HepG2 (cell line): Measurements from ENCODE around the gene GPR65. TPM values are rescaled to one million over a fixed set of nuclear protein-coding genes. Genes with fewer than 3 reads are reported as not detected.

Experiments used
- ATAC-seq: fragments of 200-7000 bp; cut with Tn5 transposase; 3 replicates; pipeline ENCODE4 v1.9.1; 2020; ENCODE audit warnings: mild to moderate bottlenecking, moderate library complexity
- BruUV-seq: library from RNA; stranded (reverse); fragments of 400-500 nt; replicated peaks from 2 replicates; lab custom pipeline; 2021; lab: Mats Ljungman, UMichigan
- CTCF ChIA-PET: fragments of 300-600 bp; formaldehyde crosslinking; extraction: SDS; loops from one replicate; lab custom pipeline; 2021; ENCODE audit warnings: low total read pairs, inconsistent platforms, low intra/inter-chr PET ratio; lab: Yijun Ruan, JAX
- POLR2A ChIA-PET: fragments of 350-600 bp; sonication (Branson Sonifier 250); formaldehyde crosslinking; loops from one replicate; lab custom pipeline; 2020; ENCODE audit warnings: antibody characterized with exemption, inconsistent platforms; lab: Yijun Ruan, JAX
- DNase-seq: peaks from one replicate; pipeline ENCODE4 v3.0.0-alpha.2; 2015; ENCODE audit warnings: low spot score
- FAIRE-seq: peaks from 3 replicates; lab custom pipeline; 2011; peaks lifted over from hg19 to GRCh38; lab: Jason Lieb, UNC
- H2AFZ ChIP-seq: one replicate; pipeline ENCODE4 v1.6.1; 2011; ENCODE audit warnings: low read length, inconsistent platforms
- H3K27ac ChIP-seq: fragments of 300-600 bp; 3 replicates; pipeline ENCODE4 v1.8.0; 2011; ENCODE audit warnings: mixed run types, mild to moderate bottlenecking, mixed read lengths, low read length, inconsistent platforms; ENCODE audit not compliant: insufficient read depth; ENCODE audit errors: extremely low read length
- H3K27me3 ChIP-seq, 2 experiments: fragments of 200-600 bp in 1 of 2; 2 replicates in 1 of 2; 3 replicates in 1 of 2; pipeline versions ENCODE4 v1.6.0 to v1.8.0; 2011; ENCODE audit warnings: low read length in 2 of 2, mild to moderate bottlenecking in 2 of 2, moderate library complexity in 2 of 2, inconsistent platforms in 1 of 2; ENCODE audit not compliant: insufficient read depth in 2 of 2, control insufficient read depth in 1 of 2
- H3K36me3 ChIP-seq, 2 experiments: fragments of 200-600 bp in 1 of 2; replicated peaks in 1 of 2; 2 replicates in 1 of 2; 3 replicates in 1 of 2; pipeline versions ENCODE4 v1.5.1 to v1.8.0; 2011; ENCODE audit warnings: low read length in 2 of 2, inconsistent platforms in 1 of 2; ENCODE audit not compliant: insufficient read depth in 2 of 2, control insufficient read depth in 1 of 2
- H3K4me1 ChIP-seq: 2 replicates; pipeline ENCODE4 v1.5.1; 2012; ENCODE audit warnings: low read length, inconsistent platforms; ENCODE audit not compliant: insufficient read depth
- H3K4me2 ChIP-seq: 2 replicates; pipeline ENCODE4 v1.6.0; 2011; ENCODE audit warnings: low read depth, low read length, inconsistent platforms
- H3K4me3 ChIP-seq, 3 experiments: fragments of 200-600 bp in 1 of 3; sonication (generic), shearing (Covaris generic) in 1 of 3; replicated peaks in 1 of 3; 2 replicates each; pipeline ENCODE4 v1.5.1; 2011 to 2016; ENCODE audit warnings: low read length in 3 of 3, inconsistent platforms in 2 of 3, low read depth in 2 of 3, mild to moderate bottlenecking in 2 of 3, control low read depth in 1 of 3, mixed read lengths in 1 of 3; ENCODE audit not compliant: insufficient read depth in 1 of 3
- H3K79me2 ChIP-seq: one replicate; pipeline ENCODE4 v1.6.1; 2011; ENCODE audit warnings: low read length, inconsistent platforms; ENCODE audit not compliant: insufficient read depth
- H3K9ac ChIP-seq: 2 replicates; pipeline ENCODE4 v1.6.0; 2011; ENCODE audit warnings: mild to moderate bottlenecking, low read depth, low read length, inconsistent platforms; ENCODE audit not compliant: insufficient read depth
- H3K9me3 ChIP-seq: 2 replicates; pipeline ENCODE4 v1.5.1; 2012; ENCODE audit warnings: mild to moderate bottlenecking, low read length
- H4K20me1 ChIP-seq: 2 replicates; pipeline ENCODE4 v1.6.0; 2011; ENCODE audit warnings: inconsistent platforms, mild to moderate bottlenecking, low read length, moderate library complexity; ENCODE audit not compliant: insufficient read depth
- CHCHD3 ChIP-seq: sonication (generic); formaldehyde crosslinking; IDR thresholded peaks from 2 replicates; pipeline ENCODE4 v1.8.0; 2022; ENCODE audit warnings: mild to moderate bottlenecking, missing genetic modification reagents, moderate library complexity
- CSRNP2 ChIP-seq: sonication (generic); formaldehyde crosslinking; conservative IDR thresholded peaks from 2 replicates; pipeline ENCODE4 v1.8.0; 2022; ENCODE audit warnings: low read depth, missing genetic modification reagents
- JDP2 ChIP-seq: sonication (generic); formaldehyde crosslinking; IDR thresholded peaks from 2 replicates; pipeline ENCODE4 v1.8.1; 2022; ENCODE audit warnings: missing genetic modification reagents, borderline replicate concordance
- MAFF ChIP-seq: IDR thresholded peaks from 2 replicates; pipeline ENCODE4 v1.6.1; 2011; ENCODE audit warnings: low read depth, low read length, improper control_type of control experiment
- MAFK ChIP-seq, 2 experiments: IDR thresholded peaks in 1 of 2; conservative IDR thresholded peaks in 1 of 2; 2 replicates each; pipeline ENCODE4 v1.6.1; 2011; ENCODE audit warnings: improper control_type of control experiment in 2 of 2, low read length in 2 of 2
- NFATC3 ChIP-seq: sonication (generic); formaldehyde crosslinking; IDR thresholded peaks from 2 replicates; pipeline ENCODE4 v1.5.1; 2020; ENCODE audit warnings: mild to moderate bottlenecking, missing genetic modification reagents
- NR1H2 ChIP-seq: sonication (generic); formaldehyde crosslinking; IDR thresholded peaks from 2 replicates; pipeline ENCODE4 v1.8.1; 2022; ENCODE audit warnings: low read depth, missing genetic modification reagents, borderline replicate concordance
- ZBTB37 ChIP-seq: sonication (generic); formaldehyde crosslinking; IDR thresholded peaks from 2 replicates; pipeline ENCODE4 v1.4.0; 2020; ENCODE audit warnings: mild to moderate bottlenecking, missing genetic modification reagents
- ZBTB7A ChIP-seq: sonication (generic); formaldehyde crosslinking; IDR thresholded peaks from 2 replicates; pipeline ENCODE4 v1.8.0; 2022; ENCODE audit warnings: mild to moderate bottlenecking, missing genetic modification reagents
- ZNF703 ChIP-seq: sonication (generic); formaldehyde crosslinking; IDR thresholded peaks from 2 replicates; pipeline ENCODE4 v1.5.1; 2020; ENCODE audit warnings: missing genetic modification reagents, mild to moderate bottlenecking, moderate library complexity, borderline replicate concordance
- WGBS: methylation state at CpG from one replicate; pipeline ENCODE4 v1.1.6; 2017; ENCODE audit warnings: low lambda C conversion rate; 5-methylcytosine and 5-hydroxymethylcytosine counted together
- in situ Hi-C: cut with HindIII; loops from 2 replicates; pipeline ENCODE4 v1.10.0; 2017; ENCODE audit warnings: low pct_unique_long_range_greater_than_20kb; ENCODE audit not compliant: extremely low pct_ligation_motif_present
- intact Hi-C: fragments of 100-400 bp; cut with micrococcal nuclease; formaldehyde crosslinking; loops from one replicate; pipeline ENCODE4 v1.10.0; 2022; ENCODE audit not compliant: unreplicated experiment
- polyA plus RNA-seq, 8 experiments: library from polyadenylated mRNA; depleted of rRNA in 3 of 8; stranded (reverse) in 7 of 8; unstranded in 1 of 8; fragments of >200 nt; fragmentation: Illumina TruSeq in 4 of 8; extraction: Trizol in 4 of 8; gene quantifications; 2 replicates each; pipeline versions ENCODE4 v1.2.1 to v1.2.3, GENCODE V29; 2011 to 2016; ENCODE audit warnings: low read depth in 4 of 8, missing spikeins in 1 of 8, mixed read lengths in 1 of 8; ENCODE audit not compliant: insufficient read depth in 1 of 8
- total RNA-seq, 5 experiments: library from RNA; depleted of rRNA; stranded (reverse); fragments of >200 nt; fragmentation: Illumina TruSeq; extraction: Trizol; gene quantifications; 2 replicates each; pipeline ENCODE4 v1.2.3, GENCODE V29; 2016; ENCODE audit warnings: low read depth in 1 of 5

The GPR65 gene
- total and polyA plus RNA-seq, 2 of the 13 experiments (the other 11 are each of a cell fraction or from before 2014, with no cell fraction given) = not detected

GRCh38 chr14:88017535-88017934 lies 12.6 kb downstream of the GPR65 start:
- H3K4me3 ChIP-seq = no peak overlapping the region
- H3K4me1 ChIP-seq = peaks cover 30% of the 10 kb centered on the region
- in situ Hi-C loops = loop anchor here (25.0 kb wide), 1 partner anchor 370 kb away; the partner anchor contains the start of gene SPATA7
- H3K27me3 ChIP-seq = no peaks in the 10 kb centered on the region
- FAIRE-seq = no peak
- ATAC-seq = no peak
- ChIA-PET POLR2A (no interaction called here), CTCF (no interaction called here)
- WGBS = 89% methylated on average over 2 of the region's 2 CpGs
- no peak overlapping the region for H3K4me2 ChIP-seq
- intact Hi-C loops = loop anchor here (10.0 kb wide), 1 partner anchor 87 kb away; no protein-coding TSS in a partner anchor
- H3K9me3 ChIP-seq = no peaks in the 10 kb centered on the region
- no TSS peak for BruUV-seq
- no peak overlapping the region for H3K27ac ChIP-seq
- no peaks in the 10 kb centered on the region for H3K36me3 ChIP-seq
- no peak for DNase-seq
- no peak for TF ChIP-seq JDP2 (CRISPR knock-in tag)
- no peak for TF ChIP-seq ZBTB37 (CRISPR knock-in tag)
- no peak for TF ChIP-seq NR1H2 (CRISPR knock-in tag)
- no peak for TF ChIP-seq ZBTB7A (CRISPR knock-in tag)
- 0 out of 2 replicates have a peak, but pooled peaks have one; percentile 12 for TF ChIP-seq MAFF
- no peak for TF ChIP-seq CHCHD3 (CRISPR knock-in tag)
- TF ChIP-seq MAFK (conservative IDR thresholded peaks at IDR 0.05 in 1 of 2, IDR thresholded peaks at IDR 0.05 in 1 of 2; ENCODE audit: low read length in 2 of 2) = peak; percentile 23 to 38; a peak in 1 of 4 replicates
- TF ChIP-seq ZNF703 = no peak
- no peak for TF ChIP-seq CSRNP2 (CRISPR knock-in tag)
- no peak for TF ChIP-seq NFATC3 (CRISPR knock-in tag)
- H2AFZ ChIP-seq = no peak overlapping the region
- no peaks in the 10 kb centered on the region for H4K20me1 ChIP-seq
- no peak overlapping the region for H3K9ac ChIP-seq
- no peaks in the 10 kb centered on the region for H3K79me2 ChIP-seq
